IPS-15b (cell line): ENCODE results near the gene MAN2B2.
"Not testable (repeated sequence)": the region's sequence is repeated elsewhere in the genome, so short reads cannot be mapped to it uniquely, and the experiment has no call there.

Experiments
- H3K27me3 ChIP-seq: one replicate; pipeline ENCODE4 v1.6.1; 2013; ENCODE audit warnings: low read length; ENCODE audit not compliant: control insufficient read depth, insufficient read depth
- H3K36me3 ChIP-seq: one replicate; pipeline ENCODE4 v1.6.1; 2013; ENCODE audit warnings: low read length; ENCODE audit not compliant: control insufficient read depth, insufficient read depth
- H3K4me1 ChIP-seq: one replicate; pipeline ENCODE4 v1.6.1; 2013; ENCODE audit warnings: mild to moderate bottlenecking, low read length; ENCODE audit not compliant: control insufficient read depth, insufficient read depth
- H3K4me3 ChIP-seq: one replicate; pipeline ENCODE4 v1.5.1; 2013; ENCODE audit warnings: low read depth, low read length
- H3K9ac ChIP-seq: one replicate; pipeline ENCODE4 v1.6.1; 2013; ENCODE audit warnings: low read depth, mild to moderate bottlenecking, low read length
- H3K9me3 ChIP-seq: one replicate; pipeline ENCODE4 v1.6.1; 2013; ENCODE audit warnings: mild to moderate bottlenecking, low read length; ENCODE audit not compliant: control insufficient read depth, insufficient read depth

MAN2B2 gene

DNA sequence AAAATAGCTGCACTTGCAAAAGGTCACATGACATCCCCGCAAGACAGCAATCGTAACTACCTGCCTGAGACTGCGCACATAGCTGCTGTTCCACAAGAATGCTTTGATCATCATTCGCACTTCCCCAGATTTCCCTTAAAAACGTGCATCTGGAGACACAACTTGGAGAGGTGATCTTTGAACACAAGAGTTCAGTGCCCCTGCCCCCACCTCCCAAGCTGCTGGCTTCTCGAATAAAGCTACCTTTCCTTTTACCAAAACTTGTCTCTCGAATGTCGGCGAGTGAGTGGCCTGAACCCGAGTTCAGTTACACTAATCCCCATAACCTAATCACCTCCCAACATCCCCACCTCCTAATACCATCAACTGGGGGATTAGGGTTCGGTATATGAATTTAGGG, 51.1 kb downstream of the MAN2B2 start:
- Histone ChIP-seq H3K9ac (no peak overlapping the region), H3K4me1 (no peaks in the 10 kb centered on the region), H3K9me3 (no peaks in the 10 kb centered on the region), H3K36me3 (no peaks in the 10 kb centered on the region), H3K27me3 (no peaks in the 10 kb centered on the region), H3K4me3 (no peak overlapping the region)

DNA sequence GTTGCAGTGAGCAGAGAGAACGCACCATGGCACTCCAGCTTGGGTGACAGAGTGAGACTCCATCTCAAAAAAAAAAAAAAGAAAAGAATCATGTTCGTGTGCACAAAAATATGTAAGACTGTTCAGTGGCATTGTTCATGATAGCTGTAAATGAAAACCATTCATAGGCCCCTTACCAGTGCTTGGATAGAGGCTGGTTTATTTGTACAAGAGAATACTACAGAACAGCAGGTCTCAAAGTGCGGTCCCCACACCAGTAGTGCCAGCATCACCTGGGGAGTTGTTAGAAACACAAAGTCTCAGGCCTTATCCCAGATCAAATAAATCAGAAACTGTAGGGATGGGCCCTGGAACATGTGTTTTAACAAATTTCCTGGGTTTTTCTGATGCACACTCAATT, 52.8 kb downstream of the MAN2B2 start:
- Histone ChIP-seq H3K36me3 (no peaks in the 10 kb centered on the region), H3K4me1 (no peaks in the 10 kb centered on the region), H3K9me3 (no peaks in the 10 kb centered on the region), H3K9ac (no peak overlapping the region), H3K4me3 (no peak overlapping the region), H3K27me3 (no peaks in the 10 kb centered on the region)

- H3K9ac ChIP-seq, H3K4me1 ChIP-seq, H3K27me3 ChIP-seq, H3K9me3 ChIP-seq, H3K4me3 ChIP-seq, H3K36me3 ChIP-seq: not testable (repeated sequence)
Measured at GRCh38 chr4:6628484-6628883, 53.5 kb downstream of the MAN2B2 start.

GRCh38 chr4:6632125-6632524, 57.1 kb downstream of the MAN2B2 start:
- H3K9ac ChIP-seq = no peak overlapping the region
- no peaks in the 10 kb centered on the region for H3K9me3 ChIP-seq
- no peaks in the 10 kb centered on the region for H3K36me3 ChIP-seq
- H3K4me3 ChIP-seq = no peak overlapping the region
- H3K4me1 ChIP-seq = no peaks in the 10 kb centered on the region
- H3K27me3 ChIP-seq = no peaks in the 10 kb centered on the region

DNA sequence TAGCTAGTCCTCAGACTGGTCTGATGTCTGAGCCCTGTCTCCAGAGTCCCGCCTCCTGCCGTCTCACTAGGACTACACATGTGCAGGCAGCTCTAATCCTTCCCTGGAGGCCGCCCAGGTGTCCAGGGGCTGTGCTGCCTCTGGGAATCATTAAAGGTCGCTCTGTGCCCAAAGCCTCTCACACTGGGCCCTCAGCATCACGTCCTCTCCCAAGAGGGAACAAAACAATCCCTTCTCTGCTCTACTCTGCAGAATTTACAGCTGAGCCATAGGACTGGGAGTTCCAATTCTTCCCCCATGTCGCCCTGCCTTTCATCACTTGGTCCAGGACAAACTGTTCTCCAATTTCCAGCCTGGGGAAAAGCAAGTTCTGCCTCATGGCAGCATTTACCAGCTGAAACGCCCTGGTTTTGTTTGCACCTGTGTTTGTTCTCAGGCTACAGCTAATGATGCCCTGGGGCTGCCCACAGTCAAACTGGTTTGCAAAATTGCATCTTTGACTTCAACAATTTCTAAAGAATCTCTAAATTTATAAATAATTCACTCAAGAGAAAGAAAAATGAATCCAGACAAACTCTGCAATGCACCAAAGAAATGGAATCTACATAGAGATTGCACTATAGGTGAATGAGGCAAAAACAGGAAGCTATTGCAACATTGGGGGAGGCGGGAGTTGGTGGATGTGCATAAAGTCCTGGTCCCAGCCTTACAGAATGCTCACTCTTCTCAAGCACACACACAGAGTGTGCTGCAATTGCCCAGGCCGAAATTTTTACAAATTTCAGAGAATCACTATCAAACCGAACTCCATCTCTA, 58.3 kb downstream of the MAN2B2 start:
- no peaks in the 10 kb centered on the region for H3K27me3 ChIP-seq
- H3K4me1 ChIP-seq = no peaks in the 10 kb centered on the region
- H3K36me3 ChIP-seq = no peaks in the 10 kb centered on the region
- H3K9ac ChIP-seq = no peak overlapping the region
- no peaks in the 10 kb centered on the region for H3K9me3 ChIP-seq
- H3K4me3 ChIP-seq = no peak overlapping the region

DNA sequence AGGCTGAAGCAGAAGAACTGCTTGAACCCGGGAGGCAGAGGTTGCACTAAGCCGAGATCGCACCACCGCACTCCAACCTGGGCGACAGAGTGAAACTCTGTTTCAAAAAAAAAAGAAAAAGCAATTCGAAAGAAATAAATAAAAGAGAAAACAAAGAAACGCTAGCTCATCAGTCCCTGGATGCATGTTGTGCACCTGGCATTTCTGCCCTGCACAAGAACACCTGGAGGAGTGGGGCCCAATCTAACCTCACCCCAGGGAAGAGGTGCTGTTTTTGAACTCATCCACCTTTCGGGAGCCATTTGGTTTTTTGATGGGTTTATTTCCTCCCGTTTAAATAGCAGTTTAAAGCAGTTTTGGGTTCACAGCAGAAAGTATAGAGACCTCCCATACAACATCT, 59.8 kb downstream of the MAN2B2 start:
- H3K4me3 ChIP-seq = no peak overlapping the region

GRCh38 chr4:6639137-6639680, 64.2 kb downstream of the MAN2B2 start:
- Histone ChIP-seq H3K27me3 (no peaks in the 10 kb centered on the region), H3K36me3 (peaks cover 4% of the 10 kb centered on the region), H3K9me3 (no peaks in the 10 kb centered on the region), H3K4me1 (no peaks in the 10 kb centered on the region), H3K9ac (no peak overlapping the region), H3K4me3 (no peak overlapping the region)

More for the DNA sequence above, 59.8 kb downstream of the MAN2B2 start:
- Histone ChIP-seq H3K36me3 (no peaks in the 10 kb centered on the region), H3K9me3 (no peaks in the 10 kb centered on the region), H3K4me1 (no peaks in the 10 kb centered on the region), H3K27me3 (no peaks in the 10 kb centered on the region), H3K9ac (no peak overlapping the region)

DNA sequence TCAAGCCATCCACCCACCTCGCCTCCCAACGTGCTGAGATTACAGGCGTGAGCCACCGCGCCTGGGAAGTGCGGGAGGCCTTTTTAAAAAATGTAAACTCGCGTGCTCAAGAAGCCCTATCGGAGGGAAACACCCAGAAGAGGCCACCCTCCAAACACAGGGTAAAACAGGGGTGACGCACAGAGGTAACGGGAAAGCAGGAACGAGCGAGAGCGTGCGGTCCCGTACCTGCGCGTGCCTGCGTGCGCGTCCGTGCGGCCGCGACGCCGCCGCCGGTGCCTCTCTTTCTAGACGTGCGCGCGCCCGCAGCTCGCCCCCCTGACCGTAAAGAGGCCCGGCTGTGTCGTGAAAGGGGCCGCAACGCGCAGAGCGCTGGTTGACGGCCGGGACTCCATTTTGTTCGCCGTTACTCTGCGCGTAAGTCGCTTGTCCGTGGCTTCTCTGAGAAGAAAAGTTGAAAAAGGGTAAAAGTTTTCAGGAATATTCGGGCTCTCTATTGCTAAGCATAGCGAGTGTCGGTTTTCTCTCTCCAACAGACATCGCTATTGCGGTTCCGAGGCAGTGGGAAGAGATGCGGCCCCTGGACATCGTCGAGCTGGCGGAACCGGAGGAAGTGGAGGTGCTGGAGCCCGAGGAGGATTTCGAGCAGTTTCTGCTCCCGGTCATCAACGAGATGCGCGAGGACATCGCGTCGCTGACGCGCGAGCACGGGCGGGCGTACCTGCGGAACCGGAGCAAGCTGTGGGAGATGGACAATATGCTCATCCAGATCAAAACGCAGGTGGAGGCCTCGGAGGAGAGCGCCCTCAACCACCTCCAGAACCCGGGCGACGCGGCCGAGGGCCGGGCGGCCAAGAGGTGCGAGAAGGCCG, 65.5 kb downstream of the MAN2B2 start, which contains the start of gene MRFAP1:
MRFAP1 (plus strand) TSS at position 394 of the 872 bp plus-strand sequence; CDS start at position 572, 178 bp downstream.
- H3K9me3 ChIP-seq = no peaks in the 10 kb centered on the region
- H3K27me3 ChIP-seq = no peaks in the 10 kb centered on the region
- H3K4me1 ChIP-seq = no peaks in the 10 kb centered on the region
- H3K4me3 ChIP-seq = peak within 1 kb of the TSS; percentile 98
- peak within 1 kb of the TSS; percentile 96 for H3K9ac ChIP-seq
- H3K36me3 ChIP-seq = peaks cover 4% of the 10 kb centered on the region

- Histone ChIP-seq H3K4me3 (peak overlapping the region; percentile 98), H3K9me3 (no peaks in the 10 kb centered on the region), H3K27me3 (no peaks in the 10 kb centered on the region), H3K4me1 (no peaks in the 10 kb centered on the region), H3K9ac (peak overlapping the region; percentile 96), H3K36me3 (peaks cover 4% of the 10 kb centered on the region)
Measured at GRCh38 chr4:6641164-6641970, 66.4 kb downstream of the MAN2B2 start.

DNA sequence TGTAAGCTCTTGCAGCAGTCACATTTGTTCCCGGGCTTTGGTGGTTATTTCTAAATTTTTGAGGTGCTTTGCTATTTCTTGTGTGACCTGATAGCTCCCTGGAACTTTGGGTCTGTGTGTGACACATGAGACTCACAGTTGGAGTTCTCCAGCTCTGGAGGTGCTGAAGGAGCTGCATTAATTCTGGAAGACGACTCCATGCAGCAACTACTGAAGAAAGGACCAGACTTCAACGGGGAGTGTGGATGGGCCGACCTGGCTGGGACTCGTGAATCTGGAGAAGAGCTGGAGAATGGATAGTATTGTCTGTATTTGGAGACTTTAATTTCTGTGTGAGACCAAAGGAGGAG, 67.0 kb downstream of the MAN2B2 start:
- H3K36me3 ChIP-seq = peaks cover 4% of the 10 kb centered on the region

GRCh38 chr4:6643141-6643847, 68.3 kb downstream of the MAN2B2 start:
- Histone ChIP-seq H3K9me3 (no peaks in the 10 kb centered on the region), H3K4me1 (no peaks in the 10 kb centered on the region), H3K27me3 (no peaks in the 10 kb centered on the region), H3K9ac (no peak overlapping the region), H3K4me3 (no peak overlapping the region), H3K36me3 (peaks cover 4% of the 10 kb centered on the region)

More for the DNA sequence above, 67.0 kb downstream of the MAN2B2 start:
- no peak overlapping the region for H3K9ac ChIP-seq
- peak overlapping the region; percentile 98 for H3K4me3 ChIP-seq
- no peaks in the 10 kb centered on the region for H3K9me3 ChIP-seq
- H3K27me3 ChIP-seq = no peaks in the 10 kb centered on the region
- H3K4me1 ChIP-seq = no peaks in the 10 kb centered on the region
